ENCODE results near the gene GPRC5B. TPM values are rescaled to one million over a fixed set of nuclear protein-coding genes. Genes with fewer than 3 reads are reported as not detected.
A peak's percentile ranks its signal among the peaks of the same experiment; 100 is the strongest.

GPRC5B gene
- total RNA-seq, 1 donor from 2014 or later: 59.3 TPM

- Mint-ChIP-seq H3K27me3 (ENCODE audit: low read depth) (no peaks in the 10 kb centered on the region), H3K36me3 (ENCODE audit: low read depth) (no peaks in the 10 kb centered on the region), H3K9me3 (no peaks in the 10 kb centered on the region), H3K4me1 (peaks cover 15% of the 10 kb centered on the region), H3K27ac (ENCODE audit: unreplicated experiment) (peak overlapping the region; percentile 58), H3K4me3 (no peak overlapping the region)
- no peak for TF ChIP-seq CTCF (conservative IDR thresholded peaks at IDR 0.05)
- DNase-seq (ENCODE audit: low read depth, low spot score): no peak
Measured at GRCh38 chr16:19837984-19838707, 46.5 kb downstream of the GPRC5B start.

- Mint-ChIP-seq H3K27me3 (ENCODE audit: low read depth) (no peaks in the 10 kb centered on the region), H3K27ac (ENCODE audit: unreplicated experiment) (peak overlapping the region; percentile 58), H3K4me1 (peaks cover 19% of the 10 kb centered on the region), H3K9me3 (no peaks in the 10 kb centered on the region), H3K4me3 (no peak overlapping the region), H3K36me3 (ENCODE audit: low read depth) (no peaks in the 10 kb centered on the region)
- DNase-seq (ENCODE audit: low read depth, low spot score): no peak
- no peak for TF ChIP-seq CTCF (conservative IDR thresholded peaks at IDR 0.05)
Measured at GRCh38 chr16:19837331-19837980, 47.2 kb downstream of the GPRC5B start.

- Mint-ChIP-seq H3K27ac (ENCODE audit: unreplicated experiment) (no peak overlapping the region), H3K4me3 (no peak overlapping the region), H3K36me3 (ENCODE audit: low read depth) (no peaks in the 10 kb centered on the region), H3K9me3 (no peaks in the 10 kb centered on the region), H3K27me3 (ENCODE audit: low read depth) (no peaks in the 10 kb centered on the region), H3K4me1 (peaks cover 19% of the 10 kb centered on the region)
- no peak for DNase-seq (ENCODE audit: low read depth, low spot score)
- no peak for TF ChIP-seq CTCF (conservative IDR thresholded peaks at IDR 0.05)
Measured at GRCh38 chr16:19835968-19836421, 48.7 kb downstream of the GPRC5B start.

- no peak for DNase-seq (ENCODE audit: low read depth, low spot score)
- TF ChIP-seq CTCF (conservative IDR thresholded peaks at IDR 0.05): no peak
- Mint-ChIP-seq H3K27me3 (ENCODE audit: low read depth) (no peaks in the 10 kb centered on the region), H3K4me3 (no peak overlapping the region), H3K27ac (ENCODE audit: unreplicated experiment) (no peak overlapping the region), H3K9me3 (no peaks in the 10 kb centered on the region), H3K4me1 (peaks cover 19% of the 10 kb centered on the region), H3K36me3 (ENCODE audit: low read depth) (peaks cover 3% of the 10 kb centered on the region)
Measured at GRCh38 chr16:19835196-19835595, 49.5 kb downstream of the GPRC5B start.

- H3K27ac Mint-ChIP-seq (ENCODE audit: unreplicated experiment): no peak overlapping the region
- H3K27me3 Mint-ChIP-seq (ENCODE audit: low read depth): no peaks in the 10 kb centered on the region
- peaks cover 3% of the 10 kb centered on the region for H3K36me3 Mint-ChIP-seq (ENCODE audit: low read depth)
- H3K4me3 Mint-ChIP-seq: no peak overlapping the region
- no peak for TF ChIP-seq CTCF (conservative IDR thresholded peaks at IDR 0.05)
- H3K4me1 Mint-ChIP-seq: peaks cover 19% of the 10 kb centered on the region
- DNase-seq (ENCODE audit: low read depth, low spot score): no peak
- H3K9me3 Mint-ChIP-seq: no peaks in the 10 kb centered on the region
Measured at GRCh38 chr16:19833581-19833980, 51.1 kb downstream of the GPRC5B start.
